C4-2B (cell line): ENCODE results near the gene TMEM181.

Experiments
- ZFX ChIP-seq: fragments of 450-650 bp; IDR thresholded peaks from 2 replicates; pipeline ENCODE4 v1.6.1; 2017
- TF ChIP-seq, protein P1 (sequence below): fragments of 450-650 bp; conservative IDR thresholded peaks from 2 replicates; pipeline ENCODE4 v1.5.1; 2017; ENCODE audit warnings: mild to moderate bottlenecking

DNA sequence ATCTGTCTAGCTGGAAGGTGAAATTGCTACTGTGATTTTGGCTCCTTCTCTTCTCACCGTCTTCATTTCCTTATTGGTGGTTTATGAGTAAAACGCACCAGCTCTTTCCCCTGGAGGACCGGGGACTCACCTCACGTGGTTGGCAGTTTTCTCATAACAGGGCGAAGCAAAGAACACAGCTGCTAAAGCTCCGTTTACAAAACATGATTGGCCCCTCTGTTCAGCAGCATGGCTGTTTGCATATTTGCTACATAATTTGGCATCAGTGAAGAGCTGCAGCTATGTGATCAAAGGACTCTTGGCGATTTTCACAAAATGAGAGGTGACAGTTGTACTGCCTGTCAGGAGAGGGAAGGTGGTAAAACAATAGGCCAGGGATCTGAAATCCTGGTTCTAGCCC is 20.5 kb upstream of the TMEM181 start:
- TF ChIP-seq, protein P1, sequence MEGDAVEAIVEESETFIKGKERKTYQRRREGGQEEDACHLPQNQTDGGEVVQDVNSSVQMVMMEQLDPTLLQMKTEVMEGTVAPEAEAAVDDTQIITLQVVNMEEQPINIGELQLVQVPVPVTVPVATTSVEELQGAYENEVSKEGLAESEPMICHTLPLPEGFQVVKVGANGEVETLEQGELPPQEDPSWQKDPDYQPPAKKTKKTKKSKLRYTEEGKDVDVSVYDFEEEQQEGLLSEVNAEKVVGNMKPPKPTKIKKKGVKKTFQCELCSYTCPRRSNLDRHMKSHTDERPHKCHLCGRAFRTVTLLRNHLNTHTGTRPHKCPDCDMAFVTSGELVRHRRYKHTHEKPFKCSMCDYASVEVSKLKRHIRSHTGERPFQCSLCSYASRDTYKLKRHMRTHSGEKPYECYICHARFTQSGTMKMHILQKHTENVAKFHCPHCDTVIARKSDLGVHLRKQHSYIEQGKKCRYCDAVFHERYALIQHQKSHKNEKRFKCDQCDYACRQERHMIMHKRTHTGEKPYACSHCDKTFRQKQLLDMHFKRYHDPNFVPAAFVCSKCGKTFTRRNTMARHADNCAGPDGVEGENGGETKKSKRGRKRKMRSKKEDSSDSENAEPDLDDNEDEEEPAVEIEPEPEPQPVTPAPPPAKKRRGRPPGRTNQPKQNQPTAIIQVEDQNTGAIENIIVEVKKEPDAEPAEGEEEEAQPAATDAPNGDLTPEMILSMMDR, result no peak
- TF ChIP-seq ZFX, result no peak
